Measurements from ENCODE around the gene JUNB. TPM values are rescaled to one million over a fixed set of nuclear protein-coding genes. Genes with fewer than 3 reads are reported as not detected.

JUNB gene
- total and polyA plus RNA-seq, 7 donors, result 25.1 to 217 (median 37.4) TPM

- Histone ChIP-seq H3K4me3 (no peak overlapping the region), H3K9me3 (no peaks in the 10 kb centered on the region), H3K27me3 (ENCODE audit: insufficient read depth in 3 of 3, low read length in 2 of 3) (no peaks in the 10 kb centered on the region), H3K27ac (no peak overlapping the region), H3K4me1 (no peaks in the 10 kb centered on the region), H3K36me3 (ENCODE audit: insufficient read depth in 1 of 2, low read depth in 1 of 2) (peaks cover 0 to 63% of the 10 kb centered on the region in 2 donors)
- intact Hi-C loops (cut with DNase I), result loop anchor here (5.0 kb wide), 3 partner anchors 33 to 83 kb away; partner anchors contain the start of genes PRDX2 (in 1 of the 2) and THSD8 (in 1 of the 2)
- DNase-seq (no peak), ATAC-seq (no peak)
- no peak for TF ChIP-seq CTCF (IDR thresholded peaks at IDR 0.05)
- WGBS, 3 donors, result 94 to 96% (median 95%) methylated on average over 16 of the region's 16 CpGs
These were observed 26.6 kb upstream of the JUNB start for GRCh38 chr19:12764698-12765097.

DNA sequence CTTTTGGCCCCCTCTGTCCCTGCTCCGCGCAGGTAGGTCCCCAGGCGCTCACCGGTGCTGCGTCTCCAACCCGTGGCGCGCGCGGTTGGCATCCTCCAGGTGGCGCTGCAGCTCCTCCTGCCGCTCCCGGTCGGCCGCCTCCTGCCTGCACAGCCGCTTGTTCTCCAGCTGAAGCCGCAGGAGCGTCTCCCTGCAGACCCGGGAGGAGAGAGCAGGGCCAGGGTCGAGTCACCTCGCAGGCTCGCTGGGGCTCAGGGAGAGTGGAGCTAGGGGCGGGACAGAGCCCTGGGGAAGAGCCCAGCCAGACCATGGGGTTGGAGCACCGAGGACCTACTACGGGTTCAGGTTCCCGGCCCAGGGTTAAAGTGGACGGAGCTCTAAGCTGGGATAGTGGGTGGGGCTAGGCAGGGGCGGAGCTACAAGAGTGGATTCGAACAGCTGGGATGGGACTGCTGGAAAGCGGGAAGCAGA, 25.2 kb upstream of the JUNB start:
- intact Hi-C loops (cut with DNase I), result loop anchor here in 1 of 2 donors (5.0 kb wide), 1 partner anchor 81 kb away; no protein-coding TSS in a partner anchor
- Histone ChIP-seq H3K36me3 (ENCODE audit: insufficient read depth in 1 of 2, low read depth in 1 of 2) (peaks cover 0 to 71% of the 10 kb centered on the region in 2 donors), H3K4me3 (peak overlapping the region; percentile 52)

GRCh38 chr19:12767150-12767549, 24.1 kb upstream of the JUNB start:
- Histone ChIP-seq H3K27ac (no peak overlapping the region), H3K9me3 (no peaks in the 10 kb centered on the region), H3K27me3 (ENCODE audit: insufficient read depth in 3 of 3, low read length in 2 of 3) (no peaks in the 10 kb centered on the region), H3K4me1 (peaks cover 5% of the 10 kb centered on the region), H3K36me3 (ENCODE audit: insufficient read depth in 1 of 2, low read depth in 1 of 2) (peaks cover 0 to 69% of the 10 kb centered on the region in 2 donors), H3K4me3 (no peak overlapping the region)
- DNase-seq (no peak), ATAC-seq (no peak)
- intact Hi-C loops (cut with DNase I), result loop anchor here in 1 of 2 donors (5.0 kb wide), 1 partner anchor 80 kb away; no protein-coding TSS in a partner anchor
- WGBS, 3 donors, result 90 to 93% (median 91%) methylated on average over 11 of the region's 11 CpGs
- no peak for TF ChIP-seq CTCF (IDR thresholded peaks at IDR 0.05)

More for the DNA sequence above, 25.2 kb upstream of the JUNB start:
- WGBS, 3 donors, result 34 to 60% (median 42%) methylated on average over 21 to 30 of the region's 30 CpGs
- ATAC-seq (peak; percentile 71 to 86 (median 82)), DNase-seq (peak; percentile 76 to 89)
- no peaks in the 10 kb centered on the region for H3K9me3 ChIP-seq
- peak overlapping the region; percentile 46 for H3K27ac ChIP-seq
- no peaks in the 10 kb centered on the region for H3K4me1 ChIP-seq
- TF ChIP-seq CTCF (IDR thresholded peaks at IDR 0.05), result peak; percentile 75
- no peaks in the 10 kb centered on the region for H3K27me3 ChIP-seq (ENCODE audit: insufficient read depth in 3 of 3, low read length in 2 of 3)

DNA sequence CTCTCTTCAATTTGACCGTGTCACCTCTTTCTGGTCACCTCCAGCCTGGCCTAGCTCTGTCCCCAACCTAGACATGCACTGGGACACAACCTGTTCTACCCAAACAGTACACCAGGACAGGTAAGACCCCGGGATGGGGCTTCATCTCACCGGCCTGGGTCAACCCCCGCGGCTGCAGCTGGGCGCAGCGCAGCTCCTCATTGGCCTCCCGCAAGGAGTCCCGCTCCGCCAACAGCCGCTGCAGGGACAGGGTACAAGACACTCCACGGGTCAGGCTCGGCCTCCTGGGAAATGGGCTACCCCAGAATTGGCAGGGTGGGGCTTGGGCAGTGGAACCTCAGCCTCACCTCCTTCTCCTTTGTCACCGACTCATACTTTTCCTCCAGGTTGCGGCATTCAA, 23.6 kb upstream of the JUNB start:
- H3K36me3 ChIP-seq (ENCODE audit: insufficient read depth in 1 of 2, low read depth in 1 of 2), result peaks cover 0 to 63% of the 10 kb centered on the region in 2 donors
- DNase-seq (no peak), ATAC-seq (no peak)
- H3K4me1 ChIP-seq, result peaks cover 10% of the 10 kb centered on the region
- intact Hi-C loops (cut with DNase I), result loop anchor here in 1 of 2 donors (5.0 kb wide), 1 partner anchor 80 kb away; no protein-coding TSS in a partner anchor
- no peak for TF ChIP-seq CTCF (IDR thresholded peaks at IDR 0.05)
- WGBS, 3 donors, result 92 to 96% (median 94%) methylated on average over 15 of the region's 15 CpGs
- H3K4me3 ChIP-seq, result no peak overlapping the region
- no peaks in the 10 kb centered on the region for H3K27me3 ChIP-seq (ENCODE audit: insufficient read depth in 3 of 3, low read length in 2 of 3)
- no peak overlapping the region for H3K27ac ChIP-seq
- H3K9me3 ChIP-seq, result no peaks in the 10 kb centered on the region

Data from psoas muscle (tissue), 8 donors.